ENCODE measurements around the gene SMIM8.
"Not testable (repeated sequence)": the region's sequence is repeated elsewhere in the genome, so short reads cannot be mapped to it uniquely, and the experiment has no call there.

The SMIM8 gene, protein sequence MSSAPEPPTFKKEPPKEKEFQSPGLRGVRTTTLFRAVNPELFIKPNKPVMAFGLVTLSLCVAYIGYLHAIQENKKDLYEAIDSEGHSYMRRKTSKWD
- total RNA-seq: 6.6 to 12.0 (median 9.2) reads per million in 4 donors

DNA sequence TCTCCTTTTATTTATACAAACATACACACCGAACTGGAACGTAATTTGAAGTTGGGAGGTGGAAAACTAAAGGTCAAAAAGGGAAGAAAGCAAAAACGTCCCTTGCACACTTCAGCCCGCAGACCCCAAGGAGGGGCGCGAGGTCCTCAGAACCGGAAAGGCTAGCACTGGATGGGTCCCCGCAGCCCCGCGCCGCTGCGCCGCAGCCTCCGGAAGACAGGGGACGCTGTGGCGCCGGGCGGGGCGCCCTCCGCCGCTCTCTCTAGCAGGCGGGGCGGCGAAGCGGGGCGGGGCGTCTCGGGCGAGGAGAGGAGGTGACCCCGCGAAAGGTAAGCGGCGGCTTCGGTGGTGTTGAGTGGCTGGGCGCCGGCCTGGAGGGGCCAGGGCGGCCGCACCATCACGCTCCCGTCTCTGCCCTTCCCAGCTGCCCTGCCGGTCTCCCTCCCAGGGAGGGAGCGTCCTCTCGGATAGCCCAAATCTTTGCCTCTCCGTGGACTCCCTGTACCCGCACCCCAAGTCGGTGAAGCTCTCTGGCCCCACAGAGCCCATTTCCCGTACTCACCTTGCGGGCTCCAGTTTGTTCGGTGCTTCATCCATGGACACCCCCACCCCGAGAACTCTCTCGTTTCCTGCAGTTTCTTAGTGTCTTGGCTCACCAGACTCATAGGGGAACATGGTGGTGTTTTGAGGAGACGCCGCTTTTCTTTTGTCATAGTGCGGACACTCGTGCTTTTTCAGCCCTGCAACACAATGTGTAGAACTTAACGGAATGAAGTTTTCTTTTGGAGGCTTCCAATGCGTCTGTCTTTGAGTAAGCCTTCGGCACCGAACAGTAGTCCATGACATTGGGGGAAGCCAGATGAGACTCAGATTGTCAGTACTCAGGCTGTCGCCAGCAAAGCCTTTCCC is at the start of gene SMIM8:
Gene SMIM8, plus strand, starts transcription at position 285 of the 909 bp plus-strand sequence. CDS start 14,444 bp downstream, outside the sequence.
- peak; percentile 69 to 84 (median 78) for DNase-seq

DNA sequence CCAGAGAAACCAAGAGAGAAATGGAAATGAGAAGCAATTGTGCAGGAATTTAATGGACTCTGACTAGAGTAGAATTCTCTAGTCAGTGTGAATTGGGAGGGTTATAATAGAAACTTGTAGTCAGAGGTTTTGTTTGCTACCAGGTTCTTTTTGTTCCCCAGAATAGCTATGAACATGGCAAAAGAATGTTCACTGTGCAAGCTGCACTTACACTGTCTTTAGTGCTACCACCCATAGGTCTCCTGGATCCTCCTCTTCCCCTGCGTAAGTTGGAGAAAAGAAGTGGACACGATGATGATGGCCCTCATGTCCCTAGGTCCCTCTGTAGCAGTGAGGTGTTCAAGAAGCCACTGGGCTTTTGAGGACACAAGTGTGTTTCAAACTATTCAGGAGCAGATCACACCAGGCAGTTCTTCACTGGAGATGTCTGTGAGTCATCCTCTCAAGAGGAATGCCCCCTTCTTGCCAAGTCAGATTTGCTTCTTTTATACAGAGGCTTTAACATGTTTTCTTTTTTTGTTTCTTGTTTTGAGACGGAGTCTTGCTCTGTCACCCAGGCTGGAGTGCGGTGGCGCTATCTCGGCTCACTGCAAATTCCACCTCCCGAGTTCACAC is 47.6 kb upstream of the SMIM8 start:
- DNase-seq: no peak

DNA sequence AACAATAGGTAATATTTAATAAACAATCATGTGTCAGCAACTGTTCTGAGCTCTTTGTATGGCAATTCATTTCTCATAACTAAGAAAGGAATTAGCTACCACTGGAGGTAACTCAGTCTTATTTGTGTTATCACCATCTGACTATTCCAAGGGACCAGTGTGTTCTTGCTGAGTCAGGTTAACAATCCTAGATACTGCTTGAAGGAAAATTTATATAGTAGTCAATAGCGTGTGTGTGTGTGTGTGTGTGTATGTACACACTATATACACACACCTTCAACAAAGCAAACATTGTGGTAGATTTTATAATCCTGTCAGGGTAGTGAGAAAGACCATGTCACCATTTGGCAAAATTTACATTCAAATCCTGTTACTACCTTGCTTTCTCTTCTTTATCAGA is 45.8 kb upstream of the SMIM8 start:
- no peak for DNase-seq

DNA sequence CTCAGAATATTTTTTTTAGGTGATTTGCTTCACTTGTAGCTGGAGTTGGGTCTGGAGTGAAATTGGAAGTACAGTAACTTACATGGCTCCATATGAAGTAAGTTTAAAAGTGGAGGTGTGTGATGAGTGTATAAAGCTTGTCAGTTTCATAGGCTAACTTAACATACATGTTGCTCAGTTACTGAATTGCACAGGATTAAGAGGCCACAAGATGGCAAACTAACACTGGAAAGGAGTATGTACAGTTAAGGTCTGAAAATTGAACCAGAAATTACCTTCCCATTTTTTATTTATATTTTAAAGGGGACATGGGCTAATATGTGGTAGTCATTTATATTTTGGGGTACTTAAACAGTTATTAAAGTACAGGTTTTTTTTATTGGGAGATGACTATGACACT is 45.3 kb upstream of the SMIM8 start:
- no peak for DNase-seq

DNA sequence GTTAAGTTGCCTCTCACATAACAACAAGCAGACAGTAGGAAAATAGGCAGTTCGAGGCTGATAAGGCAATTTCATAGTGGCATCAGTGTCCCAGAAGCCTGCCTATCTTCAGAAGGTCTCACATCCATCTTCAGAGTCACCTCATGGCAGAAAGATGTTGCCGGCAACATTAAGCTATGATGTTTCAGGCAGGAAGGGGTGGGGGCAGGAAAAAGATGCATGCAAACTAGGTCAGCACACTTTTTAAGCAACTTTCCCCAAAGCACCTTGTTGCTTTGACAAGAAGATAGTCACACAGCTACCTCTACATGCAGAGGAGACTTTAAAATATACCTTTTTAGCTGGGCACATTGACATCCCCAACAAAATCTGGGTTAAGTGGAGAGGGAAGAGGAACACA is 43.2 kb upstream of the SMIM8 start:
- DNase-seq: no peak

DNA sequence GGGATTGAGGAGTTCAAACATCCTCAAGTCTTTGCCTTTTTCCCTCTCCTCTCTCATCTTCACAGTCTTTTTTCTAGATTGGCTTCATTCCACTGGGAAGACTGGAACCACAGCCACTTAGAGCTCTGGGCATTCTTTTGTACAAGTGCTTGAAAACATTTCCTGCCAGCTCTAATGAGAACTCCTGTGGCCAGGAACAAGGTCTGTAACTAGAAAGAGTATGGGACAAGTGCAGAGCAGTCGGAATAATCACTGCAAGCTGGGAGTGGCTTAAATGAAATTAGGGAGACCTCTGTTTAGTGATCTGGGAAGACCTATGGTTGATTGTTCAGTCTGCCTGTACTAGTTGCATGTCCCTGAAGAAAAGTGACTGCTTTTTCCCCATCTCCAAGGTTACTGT is 41.0 kb upstream of the SMIM8 start:
- no peak for DNase-seq

DNA sequence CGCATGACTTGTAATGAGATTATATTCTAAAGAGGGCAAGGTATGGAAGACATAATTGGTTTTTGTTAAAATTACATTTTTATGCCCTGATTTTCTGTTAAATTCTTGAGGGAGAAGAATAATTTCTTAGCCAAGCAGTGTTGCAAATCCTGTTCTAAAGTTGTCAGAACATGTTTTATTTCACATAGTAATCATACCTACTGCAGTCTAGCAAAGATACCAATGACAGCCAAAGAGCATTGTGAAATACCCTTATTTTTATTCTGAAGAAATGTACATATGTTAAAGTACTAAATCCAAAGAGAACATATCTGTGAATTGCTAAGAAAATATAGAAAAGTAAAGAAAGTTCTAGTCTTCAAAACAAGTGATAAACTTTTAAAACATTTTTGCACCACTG is 39.6 kb upstream of the SMIM8 start:
- DNase-seq: no peak

DNA sequence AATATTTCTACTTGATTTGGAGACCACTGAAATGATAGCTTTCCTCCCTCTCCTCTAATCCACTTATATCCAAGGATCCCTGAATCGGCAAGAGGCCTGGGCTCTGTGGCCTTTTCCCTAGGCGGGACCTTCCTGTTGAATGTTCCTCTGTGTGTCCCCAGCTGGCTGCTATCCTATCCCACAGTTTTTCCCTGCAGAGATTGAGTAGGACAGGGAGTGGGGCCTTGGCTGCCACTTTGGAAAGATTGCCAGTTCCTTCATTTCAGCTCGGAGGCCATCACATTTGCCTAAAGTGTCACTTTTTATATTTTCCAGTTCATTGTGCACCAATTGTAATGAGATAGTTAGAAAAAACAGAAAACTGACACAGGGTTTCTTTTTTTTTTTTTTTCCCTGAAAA is 38.9 kb upstream of the SMIM8 start:
- DNase-seq: no peak

DNA sequence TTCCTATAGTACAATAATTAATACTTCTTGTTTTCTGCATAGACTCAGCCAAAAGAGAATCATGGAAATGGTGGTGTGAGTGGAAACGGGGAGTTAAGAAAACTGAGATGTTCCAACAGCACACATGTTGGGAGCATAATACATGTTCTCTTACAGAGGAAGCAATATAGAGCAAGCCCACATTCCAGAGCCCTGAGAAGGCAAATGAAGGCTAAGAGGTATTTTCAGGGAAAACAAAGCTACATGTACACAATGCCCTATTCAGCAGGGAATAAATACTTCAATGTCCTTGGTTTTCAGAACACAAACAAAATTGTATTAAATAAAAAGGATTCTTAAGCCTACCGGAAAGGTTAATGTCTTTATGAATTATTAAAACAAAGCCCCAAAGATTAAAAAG is 35.1 kb upstream of the SMIM8 start:
- DNase-seq: no peak

DNA sequence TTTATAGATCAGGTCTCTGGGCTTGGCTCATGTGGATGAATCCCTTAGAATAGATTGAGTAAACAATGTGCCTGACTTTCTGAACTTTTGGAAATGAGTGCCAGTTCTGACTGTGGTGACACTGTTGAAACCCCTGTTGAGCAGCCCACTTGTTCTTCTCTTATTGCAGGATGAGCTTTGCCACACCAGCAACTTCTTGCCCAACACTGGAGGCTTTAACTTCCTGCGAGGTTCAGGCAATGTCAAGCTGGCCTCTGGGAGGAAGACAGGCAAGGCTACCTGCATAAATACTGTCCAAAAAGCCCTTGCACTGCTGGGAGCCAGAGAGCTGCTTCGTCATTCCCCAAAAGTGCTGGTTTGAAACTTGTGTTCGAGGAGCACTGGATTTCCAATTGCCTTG is 32.8 kb upstream of the SMIM8 start:
- no peak for DNase-seq

DNA sequence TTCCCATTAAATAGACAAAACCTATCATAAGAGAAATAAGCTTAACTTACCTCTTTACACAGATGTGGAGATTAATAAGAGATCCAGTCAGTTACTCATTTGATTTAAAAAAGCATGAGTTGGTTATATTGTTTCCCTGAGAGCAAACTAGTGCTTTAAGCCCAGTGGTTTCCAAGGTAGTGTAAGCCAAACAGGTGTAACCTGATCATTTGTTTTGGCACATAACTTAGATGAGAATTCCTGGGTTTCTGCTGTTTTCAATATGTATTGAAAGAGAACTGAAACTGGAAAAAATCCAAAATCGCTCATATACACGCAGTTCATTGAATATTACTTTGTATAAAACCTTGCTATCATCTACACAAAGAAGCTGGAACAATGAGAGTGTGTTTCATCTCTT is 30.5 kb upstream of the SMIM8 start:
- no peak for DNase-seq

DNA sequence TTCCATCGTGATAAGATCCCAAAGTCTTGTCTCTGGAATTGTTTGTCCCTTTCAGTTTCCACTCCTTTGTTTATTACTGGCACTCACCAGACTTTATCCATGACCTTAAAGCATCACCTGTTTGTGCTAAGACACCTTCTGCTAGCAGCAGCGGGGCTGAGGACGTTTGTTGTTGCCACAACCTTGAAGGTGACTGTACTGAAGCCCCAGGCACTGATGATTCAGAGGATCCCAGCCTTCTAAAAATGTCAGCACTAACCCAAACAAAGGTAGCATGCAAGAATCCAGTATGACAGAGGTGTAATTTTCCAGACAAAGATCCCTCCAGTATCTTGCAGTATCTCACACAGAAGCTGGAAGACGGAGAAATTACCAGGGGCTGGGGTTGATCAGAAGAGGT is 28.9 kb upstream of the SMIM8 start:
- no peak for DNase-seq

DNA sequence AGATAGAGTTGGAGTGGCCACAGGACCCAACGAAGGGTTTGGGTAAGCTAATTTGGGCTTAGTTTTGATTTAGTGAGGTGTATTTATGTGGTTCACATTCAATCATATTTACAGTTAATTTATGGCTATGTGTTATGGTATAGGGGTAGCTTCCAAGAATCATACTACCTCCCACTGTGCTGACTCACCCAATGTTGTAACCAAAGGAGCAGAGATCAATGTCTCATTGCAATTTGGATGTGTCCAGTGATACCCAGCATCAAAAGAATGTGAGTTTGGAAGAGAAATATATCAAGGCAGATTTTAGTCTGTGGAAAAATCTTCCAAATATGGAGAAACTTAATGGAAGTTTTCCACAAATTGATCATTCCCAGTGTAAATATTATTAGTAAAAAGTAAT is 25.3 kb upstream of the SMIM8 start:
- no peak for DNase-seq

DNA sequence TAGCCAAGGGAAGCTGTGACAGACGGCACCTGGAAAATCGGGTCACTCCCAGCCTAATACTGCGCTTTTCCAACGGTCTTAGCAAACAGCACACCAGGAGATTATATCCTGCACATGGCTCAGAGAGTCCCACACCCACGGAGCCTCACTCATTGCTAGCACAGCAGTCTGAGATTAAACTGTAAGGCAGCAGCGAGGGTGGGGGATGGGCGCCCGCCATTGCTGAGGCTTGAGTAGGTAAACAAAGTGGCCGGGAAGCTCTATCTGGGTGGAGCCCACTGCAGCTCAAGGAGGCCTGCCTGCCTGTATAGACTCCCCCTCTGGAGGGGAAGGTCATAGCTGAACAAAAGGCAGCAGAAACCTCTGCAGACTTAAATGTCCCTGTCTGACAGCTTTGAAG is 21.1 kb upstream of the SMIM8 start:
- DNase-seq: not testable (repeated sequence)

DNA sequence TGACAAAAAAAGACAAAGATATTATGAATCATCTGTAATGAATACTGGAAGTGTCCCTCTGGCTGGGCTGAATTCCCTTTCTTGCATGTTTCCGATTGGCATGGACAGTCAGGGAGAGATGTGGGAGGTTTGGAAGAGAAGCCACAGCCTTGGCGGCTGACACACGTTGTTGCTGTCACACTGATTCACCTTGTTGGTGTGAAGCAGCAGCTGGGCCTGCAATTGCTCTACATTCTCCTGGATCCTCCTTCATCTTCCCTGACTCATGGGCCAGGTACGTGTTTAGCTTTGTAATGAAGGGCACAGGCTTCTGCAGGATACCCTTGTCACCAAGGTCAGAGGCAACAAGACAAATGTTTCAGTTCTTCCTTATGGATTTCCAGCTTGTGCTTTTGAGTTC is 13.4 kb upstream of the SMIM8 start:
- DNase-seq: no peak

DNA sequence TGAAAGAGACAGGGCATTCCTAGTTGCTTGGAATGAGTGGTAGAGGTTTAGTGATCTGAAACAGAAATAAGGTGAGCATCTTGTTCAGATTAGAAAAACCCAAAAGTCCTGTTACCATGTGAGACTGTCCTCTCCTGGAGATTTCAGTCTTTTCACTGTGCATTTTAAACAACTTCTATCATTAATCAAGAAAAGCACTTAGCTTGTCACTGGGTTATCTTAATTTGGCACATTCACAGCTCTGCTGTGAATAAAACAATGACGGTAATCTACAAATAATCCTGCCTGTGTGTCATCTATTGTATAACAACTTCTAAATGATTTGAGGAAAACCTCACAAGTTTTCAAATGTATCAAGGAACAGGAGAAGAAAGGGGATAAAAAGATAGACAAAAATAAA is 9.5 kb upstream of the SMIM8 start:
- DNase-seq: no peak

DNA sequence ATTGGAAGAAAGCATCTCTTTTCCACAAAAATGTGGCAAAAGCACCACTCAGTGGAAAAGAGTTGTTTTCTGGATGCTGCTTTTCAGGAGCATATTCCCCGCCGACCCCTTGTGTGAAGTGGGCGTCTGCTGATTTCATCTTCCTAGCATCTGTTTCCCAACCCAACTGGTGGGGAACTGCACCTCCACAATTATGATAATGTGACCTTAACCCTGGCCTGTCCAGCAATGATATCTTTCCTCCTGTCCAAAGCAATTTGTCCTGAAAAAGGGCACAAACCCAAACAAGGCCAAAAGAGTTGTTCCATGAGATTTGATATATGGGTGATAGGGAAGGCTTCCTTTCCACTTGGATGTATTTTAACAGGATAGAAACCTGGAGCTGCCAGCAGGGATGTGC is 7.3 kb upstream of the SMIM8 start:
- DNase-seq: no peak

DNA sequence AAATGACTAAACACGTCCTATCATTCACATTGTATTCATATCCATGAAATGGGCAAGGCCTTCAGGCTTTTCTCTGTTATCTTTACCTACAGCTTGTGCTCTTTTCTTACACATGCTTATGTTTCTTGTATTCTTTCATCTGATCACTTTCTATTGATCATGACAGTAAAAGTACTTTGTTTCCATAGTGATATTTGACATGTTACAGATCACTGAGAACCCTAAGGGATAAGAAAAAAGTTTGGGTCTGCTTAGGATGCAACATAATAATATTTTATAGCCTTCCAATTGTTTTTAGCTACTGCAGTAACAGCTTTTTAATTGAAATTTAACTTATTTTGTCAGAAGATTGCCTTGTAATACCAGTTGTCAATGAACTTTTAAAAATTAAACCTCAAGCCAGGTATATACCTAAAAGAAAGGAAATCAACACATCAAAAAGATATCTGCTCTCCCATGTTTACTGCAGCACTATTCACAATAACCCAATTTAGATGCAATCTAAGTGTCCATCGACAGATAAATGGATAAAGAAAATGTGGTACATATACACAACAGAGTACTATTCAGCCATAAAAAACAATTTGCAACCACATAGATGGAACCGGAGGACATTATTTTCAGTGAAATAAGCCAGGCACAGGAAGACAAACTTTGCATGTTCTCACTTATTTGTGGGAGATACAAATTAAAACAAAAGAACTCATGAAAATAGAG is 3.0 kb upstream of the SMIM8 start:
- no peak for DNase-seq

DNA sequence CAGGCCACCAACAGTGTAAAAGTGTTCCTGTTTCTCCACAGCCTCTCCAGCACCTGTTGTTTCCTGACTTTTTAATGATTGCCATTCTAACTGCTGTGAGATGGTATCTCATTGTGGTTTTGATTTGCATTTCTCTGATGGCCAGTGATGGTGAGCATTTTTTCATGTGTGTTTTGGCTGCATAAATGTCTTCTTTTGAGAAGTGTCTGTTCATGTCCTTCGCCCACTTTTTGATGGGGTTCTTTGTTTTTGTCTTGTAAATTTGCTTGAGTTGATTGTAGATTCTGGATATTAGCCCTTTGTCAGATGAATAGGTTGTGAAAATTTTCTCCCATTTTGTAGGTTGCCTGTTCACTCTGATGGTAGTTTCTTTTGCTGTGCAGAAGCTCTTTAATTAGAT is 1.5 kb downstream of the SMIM8 start:
- DNase-seq: not testable (repeated sequence)

DNA sequence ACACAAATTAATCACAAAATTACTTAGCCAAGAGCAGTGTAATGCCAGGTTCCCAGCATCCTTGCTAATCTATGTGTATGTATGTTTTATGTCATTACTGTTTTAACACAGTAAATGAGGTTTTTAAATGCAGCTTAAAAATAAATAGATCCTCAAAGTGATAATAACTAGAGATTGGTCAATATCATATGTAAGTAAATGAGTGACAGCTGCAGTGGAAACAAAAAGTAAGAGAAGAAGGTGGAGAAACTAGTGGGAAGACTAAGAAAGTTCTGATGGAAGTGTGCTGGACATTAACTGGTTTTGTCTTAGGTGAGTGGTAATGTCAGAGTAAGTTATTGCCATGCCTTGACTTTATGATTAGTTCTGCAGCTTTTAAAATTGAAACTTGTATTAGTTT is 8.6 kb downstream of the SMIM8 start:
- DNase-seq: no peak

DNA sequence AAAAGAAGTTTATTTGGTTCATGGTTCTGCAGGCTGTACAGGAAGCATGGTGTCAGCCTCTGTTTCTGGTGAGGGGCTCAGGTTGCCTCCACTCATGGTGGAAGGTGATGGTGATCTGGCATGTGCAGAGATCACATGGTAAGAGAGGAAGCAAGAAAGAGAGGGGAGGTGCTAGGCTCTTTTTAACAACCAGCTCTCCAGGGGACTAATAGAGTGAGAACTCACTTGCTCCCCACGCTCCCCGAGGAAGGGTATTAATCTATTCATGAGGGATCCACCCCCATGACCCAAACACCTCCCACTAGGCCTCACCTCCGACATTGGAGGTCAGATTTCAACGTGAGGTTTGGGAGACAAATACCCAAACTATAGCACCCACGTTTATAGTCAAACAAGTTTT is 10.6 kb downstream of the SMIM8 start:
- no peak for DNase-seq

DNA sequence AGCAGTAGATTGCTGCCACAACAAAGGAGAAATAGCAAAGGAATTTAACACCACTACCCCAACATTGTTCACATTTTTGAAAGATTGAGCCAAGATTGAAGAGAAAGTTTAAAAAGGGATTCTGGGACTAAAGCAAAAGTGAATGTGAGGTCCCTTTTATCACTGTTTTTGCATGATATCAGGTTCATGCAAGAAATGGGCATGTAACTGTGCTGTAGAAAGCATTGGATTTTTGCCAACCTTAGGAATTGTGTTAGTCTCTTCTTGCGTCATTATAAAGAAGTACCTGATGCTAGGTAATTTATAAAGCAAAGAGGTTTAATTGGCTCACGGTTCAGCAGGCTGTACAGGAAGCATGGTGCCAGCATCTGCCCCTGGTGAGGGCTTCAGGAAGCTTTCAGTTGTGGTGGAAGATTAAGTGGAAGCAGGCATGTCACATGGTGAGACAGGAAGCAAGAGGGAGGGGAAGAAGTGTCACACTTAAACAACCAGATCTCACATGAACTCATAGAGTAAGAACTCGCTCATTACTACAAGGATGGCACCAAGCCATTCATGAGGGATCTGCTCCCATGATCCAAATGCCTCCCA is 11.3 kb downstream of the SMIM8 start:
- peak in 1 of 5 donors; percentile 19 for DNase-seq

DNA sequence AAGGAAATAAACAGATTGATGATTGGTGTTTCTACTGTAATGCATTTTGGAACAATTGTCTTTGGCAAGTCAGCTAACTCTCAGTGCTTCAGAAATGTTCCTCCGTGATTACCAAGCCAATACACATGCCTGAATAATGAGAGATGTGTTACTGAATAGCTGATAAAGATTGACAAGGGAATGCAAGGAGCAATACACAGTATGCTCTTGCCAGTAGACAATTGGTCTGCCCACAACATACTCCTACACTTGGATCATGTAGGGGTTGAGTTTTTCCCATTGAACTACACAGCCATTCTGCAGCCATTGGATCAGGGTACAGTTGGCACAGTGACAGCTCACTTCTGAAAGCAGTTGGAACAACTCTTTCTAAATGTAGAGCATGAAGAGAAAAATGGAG is 12.3 kb downstream of the SMIM8 start:
- DNase-seq: no peak
